K562 (cell line): ENCODE results near the gene NKAIN1.

Experiments
- CBX5 ChIP-seq: IDR thresholded peaks from 2 replicates; pipeline ENCODE4 v1.6.1; 2014; ENCODE audit warnings: low read depth, borderline replicate concordance
- CGGBP1 ChIP-seq: fragments of 250-450 bp; sonication (Bioruptor Pico); IDR thresholded peaks from 2 replicates; pipeline ENCODE4 v1.9.0; 2021; ENCODE audit warnings: mild to moderate bottlenecking
- CHD1 ChIP-seq: fragments of 200-600 bp; sonication (generic); IDR thresholded peaks from one replicate; pipeline ENCODE4 v1.6.1; 2012; ENCODE audit warnings: mild to moderate bottlenecking, moderate library complexity, low read length, inconsistent platforms
- CREBBP ChIP-seq: IDR thresholded peaks from one replicate; pipeline ENCODE4 v1.6.1; 2012; ENCODE audit warnings: low read depth, mild to moderate bottlenecking, control low read depth, inconsistent platforms, low read length
- CTCF ChIP-seq, 3 experiments: IDR thresholded peaks in 2 of 3; conservative IDR thresholded peaks in 1 of 3; 2 replicates each; pipeline ENCODE4 v1.5.1; 2011 to 2012; ENCODE audit warnings: low read length in 3 of 3, mild to moderate bottlenecking in 3 of 3, control low read depth in 2 of 3, improper control_type of control experiment in 1 of 3, inconsistent platforms in 1 of 3, low read depth in 1 of 3, mixed read lengths in 1 of 3, moderate library complexity in 1 of 3; ENCODE audit not compliant: insufficient read depth in 2 of 3
- NR4A1 ChIP-seq, 2 experiments: fragments of 250-450 bp in 1 of 2; fragments of 450-650 bp in 1 of 2; sonication (Bioruptor Pico) in 1 of 2; IDR thresholded peaks; 2 replicates each; pipeline versions ENCODE4 v1.4.0 to v1.6.1; 2016 to 2020; ENCODE audit warnings: mild to moderate bottlenecking in 2 of 2, missing compliant biosample characterization in 1 of 2, missing genetic modification characterization in 1 of 2, moderate library complexity in 1 of 2
- POLR2AphosphoS2 ChIP-seq: IDR thresholded peaks from 2 replicates; pipeline ENCODE4 v1.6.1; 2012; ENCODE audit warnings: low read length, improper control_type of control experiment
- PRDM10 ChIP-seq: fragments of 450-650 bp; IDR thresholded peaks from 2 replicates; pipeline ENCODE4 v1.6.1; 2018; ENCODE audit not compliant: partially characterized antibody
- TARDBP ChIP-seq: fragments of 450-650 bp; IDR thresholded peaks from 2 replicates; pipeline ENCODE4 v1.6.1; 2016
- ZNF174 ChIP-seq: fragments of 250-450 bp; sonication (Bioruptor Pico); IDR thresholded peaks from 2 replicates; pipeline ENCODE4 v1.4.0; 2020; ENCODE audit warnings: mild to moderate bottlenecking
- ZNF695 ChIP-seq: fragments of 450-650 bp; formaldehyde crosslinking; IDR thresholded peaks from 2 replicates; pipeline ENCODE4 v1.4.0; 2020; ENCODE audit warnings: mild to moderate bottlenecking, moderate library complexity

GRCh38 chr1:31199949-31200348 is 39.7 kb downstream of the NKAIN1 start:
- TF ChIP-seq CBX5 (no peak), CHD1 (no peak), CREBBP (no peak), PRDM10 (no peak), TARDBP (no peak), NR4A1 (CRISPR knock-in tag; IDR thresholded peaks at IDR 0.05) (no peak), NR4A1 (tag; IDR thresholded peaks at IDR 0.05) (no peak), POLR2AphosphoS2 (no peak), CTCF (IDR thresholded peaks at IDR 0.05 in 2 of 3, conservative IDR thresholded peaks at IDR 0.05 in 1 of 3; ENCODE audit: insufficient read depth in 2 of 3, low read depth in 1 of 3, low read length in 3 of 3) (no peak), CGGBP1 (CRISPR knock-in tag) (no peak), ZNF174 (CRISPR knock-in tag) (no peak), ZNF695 (CRISPR knock-in tag) (no peak)
